IMR-90 (cell line): ENCODE measurements around the gene SLC5A10.
"Not testable (repeated sequence)": the region's sequence is repeated elsewhere in the genome, so short reads cannot be mapped to it uniquely, and the experiment has no call there.

ENCODE experiments used
- FOS ChIP-seq: fragments of 150-350 bp; IDR thresholded peaks from 2 replicates; pipeline ENCODE4 v1.6.1; 2016; ENCODE audit warnings: low read depth, low read length
- MAFK ChIP-seq: IDR thresholded peaks from 2 replicates; pipeline ENCODE4 v1.6.1; 2012; ENCODE audit warnings: low read depth, low read length, improper control_type of control experiment
- MAZ ChIP-seq: IDR thresholded peaks from 2 replicates; pipeline ENCODE4 v1.6.1; 2012; ENCODE audit warnings: low read depth, mild to moderate bottlenecking, low read length, improper control_type of control experiment, moderate library complexity, borderline replicate concordance
- MXI1 ChIP-seq: IDR thresholded peaks from 2 replicates; pipeline ENCODE4 v1.6.1; 2012; ENCODE audit warnings: low read depth, mild to moderate bottlenecking, low read length, moderate library complexity, borderline replicate concordance
- POLR2A ChIP-seq: IDR thresholded peaks from 2 replicates; pipeline ENCODE4 v1.6.1; 2012; ENCODE audit warnings: mild to moderate bottlenecking, low read depth, low read length
- RAD21 ChIP-seq: IDR thresholded peaks from 2 replicates; pipeline ENCODE4 v1.6.1; 2012; ENCODE audit warnings: low read length, improper control_type of control experiment
- RCOR1 ChIP-seq: IDR thresholded peaks from 2 replicates; pipeline ENCODE4 v1.6.1; 2012; ENCODE audit warnings: mild to moderate bottlenecking, low read length, improper control_type of control experiment; ENCODE audit not compliant: insufficient replicate concordance
- RFX5 ChIP-seq: IDR thresholded peaks from 2 replicates; pipeline ENCODE4 v1.8.0; 2012; ENCODE audit warnings: low read depth, mild to moderate bottlenecking, low read length, moderate library complexity
- SMC3 ChIP-seq: fragments of 150-350 bp; IDR thresholded peaks from 2 replicates; pipeline ENCODE4 v1.6.1; 2016; ENCODE audit warnings: low read depth, mild to moderate bottlenecking, antibody characterized with exemption, low read length, moderate library complexity
- TF ChIP-seq, protein P1 (sequence below): conservative IDR thresholded peaks from 2 replicates; pipeline ENCODE4 v1.5.1; 2012; ENCODE audit warnings: mild to moderate bottlenecking, low read depth, low read length, improper control_type of control experiment
- TF ChIP-seq, protein P2 (sequence below): fragments of 150-350 bp; IDR thresholded peaks from 2 replicates; pipeline ENCODE4 v1.6.1; 2017; ENCODE audit warnings: mild to moderate bottlenecking, antibody characterized with exemption, low read length, low read depth

DNA sequence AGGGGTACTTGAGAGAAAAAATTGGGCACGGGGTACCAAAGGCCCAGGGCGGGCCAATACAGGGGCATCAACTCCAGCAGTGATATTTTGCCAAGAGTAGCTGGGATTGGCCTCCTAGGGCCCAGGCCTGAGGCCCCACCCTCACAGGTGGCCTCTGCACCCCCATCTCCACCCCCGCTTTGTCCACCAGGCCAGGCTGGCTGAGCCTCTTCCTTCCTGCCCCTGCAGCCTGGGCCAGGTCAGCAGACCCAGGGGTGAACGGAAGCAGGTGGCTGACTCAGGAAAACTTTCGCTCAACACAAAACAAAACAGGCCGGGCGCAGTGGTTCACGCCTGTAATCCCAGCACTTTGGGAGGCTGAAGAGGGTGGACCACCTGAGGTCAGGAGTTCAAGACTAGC is 91.1 kb downstream of the SLC5A10 start:
- TF ChIP-seq, protein P1, sequence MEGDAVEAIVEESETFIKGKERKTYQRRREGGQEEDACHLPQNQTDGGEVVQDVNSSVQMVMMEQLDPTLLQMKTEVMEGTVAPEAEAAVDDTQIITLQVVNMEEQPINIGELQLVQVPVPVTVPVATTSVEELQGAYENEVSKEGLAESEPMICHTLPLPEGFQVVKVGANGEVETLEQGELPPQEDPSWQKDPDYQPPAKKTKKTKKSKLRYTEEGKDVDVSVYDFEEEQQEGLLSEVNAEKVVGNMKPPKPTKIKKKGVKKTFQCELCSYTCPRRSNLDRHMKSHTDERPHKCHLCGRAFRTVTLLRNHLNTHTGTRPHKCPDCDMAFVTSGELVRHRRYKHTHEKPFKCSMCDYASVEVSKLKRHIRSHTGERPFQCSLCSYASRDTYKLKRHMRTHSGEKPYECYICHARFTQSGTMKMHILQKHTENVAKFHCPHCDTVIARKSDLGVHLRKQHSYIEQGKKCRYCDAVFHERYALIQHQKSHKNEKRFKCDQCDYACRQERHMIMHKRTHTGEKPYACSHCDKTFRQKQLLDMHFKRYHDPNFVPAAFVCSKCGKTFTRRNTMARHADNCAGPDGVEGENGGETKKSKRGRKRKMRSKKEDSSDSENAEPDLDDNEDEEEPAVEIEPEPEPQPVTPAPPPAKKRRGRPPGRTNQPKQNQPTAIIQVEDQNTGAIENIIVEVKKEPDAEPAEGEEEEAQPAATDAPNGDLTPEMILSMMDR = not testable (repeated sequence)
- TF ChIP-seq MXI1, SMC3, POLR2A, MAZ, RAD21, RFX5, FOS, RCOR1, MAFK: not testable (repeated sequence)
- TF ChIP-seq, protein P2, sequence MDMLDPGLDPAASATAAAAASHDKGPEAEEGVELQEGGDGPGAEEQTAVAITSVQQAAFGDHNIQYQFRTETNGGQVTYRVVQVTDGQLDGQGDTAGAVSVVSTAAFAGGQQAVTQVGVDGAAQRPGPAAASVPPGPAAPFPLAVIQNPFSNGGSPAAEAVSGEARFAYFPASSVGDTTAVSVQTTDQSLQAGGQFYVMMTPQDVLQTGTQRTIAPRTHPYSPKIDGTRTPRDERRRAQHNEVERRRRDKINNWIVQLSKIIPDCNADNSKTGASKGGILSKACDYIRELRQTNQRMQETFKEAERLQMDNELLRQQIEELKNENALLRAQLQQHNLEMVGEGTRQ = not testable (repeated sequence)
